ENCODE results near the gene FIGN. TPM values are rescaled to one million over a fixed set of nuclear protein-coding genes. Genes with fewer than 3 reads are reported as not detected.

FIGN gene
- total and polyA plus RNA-seq, 9 of the 15 experiments (the other 6 are each of a cell fraction or from before 2014, with no cell fraction given), result 0.02 TPM; not detected in 8

DNA sequence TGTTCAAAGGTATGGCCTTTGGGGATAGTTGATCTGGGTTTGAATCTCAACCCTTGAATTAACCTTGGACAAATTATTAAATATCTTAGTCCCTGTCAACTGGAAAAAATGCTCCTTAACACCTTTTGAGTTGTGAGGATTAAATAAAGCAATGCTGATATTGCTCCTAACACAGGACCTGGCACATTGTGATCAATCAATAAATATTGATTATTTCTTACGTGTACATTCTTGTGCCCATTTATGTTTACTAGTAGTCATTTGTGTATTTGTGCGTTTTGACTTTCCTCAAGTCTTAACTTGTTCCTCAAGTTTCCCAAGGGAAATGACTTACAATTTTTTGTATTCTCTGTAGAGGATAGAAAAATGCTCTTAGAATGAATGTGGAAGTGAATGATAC, 19.6 kb upstream of the FIGN start:
- ATAC-seq, result no peak
- Histone ChIP-seq H3K79me2 (ENCODE audit: control insufficient read depth, insufficient read depth, low read length) (no peaks in the 10 kb centered on the region), H3K9me1 (ENCODE audit: control insufficient read depth, insufficient read depth, low read length) (no peaks in the 10 kb centered on the region), H3K4me1 (replicated peaks in 1 of 2; ENCODE audit: control insufficient read depth in 2 of 2, insufficient read depth in 2 of 2, low read length in 2 of 2) (no peaks in the 10 kb centered on the region), H3K4me2 (ENCODE audit: insufficient read depth, low read length) (no peak overlapping the region), H3K36me3 (ENCODE audit: control insufficient read depth, insufficient read depth, low read length) (no peaks in the 10 kb centered on the region), H3K9me3 (replicated peaks; ENCODE audit: control insufficient read depth, insufficient read depth, low read depth, low read length) (no peaks in the 10 kb centered on the region), H3K9ac (ENCODE audit: insufficient read depth in 1 of 2, low read depth in 2 of 2, low read length in 2 of 2) (no peak overlapping the region), H3K4me3 (no peak overlapping the region), H3K27me3 (ENCODE audit: control insufficient read depth in 2 of 2, insufficient read depth in 2 of 2, low read length in 2 of 2) (no peaks in the 10 kb centered on the region), H4K20me1 (replicated peaks; ENCODE audit: control insufficient read depth, insufficient read depth, low read length) (no peaks in the 10 kb centered on the region), H3K27ac (ENCODE audit: extremely low read depth, low read depth, low read length) (no peak overlapping the region), H2AFZ (ENCODE audit: low read depth, low read length) (no peak overlapping the region)
- no peak for DNase-seq (ENCODE audit: extremely low read depth in 1 of 4, low spot score in 3 of 4)
- no TSS peak for BruUV-seq (replicated peaks)
- FAIRE-seq, result no peak
- intact Hi-C loops (cut with micrococcal nuclease) (no loop called here), in situ Hi-C loops (cut with MboI) (no loop called here)
- WGBS (ENCODE audit: insufficient coverage, low coverage, missing lambda C conversion rate), result 0% methylated on average over 2 of the region's 2 CpGs
- ChIA-PET POLR2A (no interaction called here), CTCF (ENCODE audit: low intra/inter-chr PET ratio) (no interaction called here)
- no peak for TF ChIP-seq STAG1 (CRISPR knock-in tag; IDR thresholded peaks at IDR 0.05; ENCODE audit: borderline replicate concordance)
- no peak for TF ChIP-seq SRF (CRISPR knock-in tag; IDR thresholded peaks at IDR 0.05)
- TF ChIP-seq KHSRP (IDR thresholded peaks at IDR 0.05), result no peak
- TF ChIP-seq, protein P1, sequence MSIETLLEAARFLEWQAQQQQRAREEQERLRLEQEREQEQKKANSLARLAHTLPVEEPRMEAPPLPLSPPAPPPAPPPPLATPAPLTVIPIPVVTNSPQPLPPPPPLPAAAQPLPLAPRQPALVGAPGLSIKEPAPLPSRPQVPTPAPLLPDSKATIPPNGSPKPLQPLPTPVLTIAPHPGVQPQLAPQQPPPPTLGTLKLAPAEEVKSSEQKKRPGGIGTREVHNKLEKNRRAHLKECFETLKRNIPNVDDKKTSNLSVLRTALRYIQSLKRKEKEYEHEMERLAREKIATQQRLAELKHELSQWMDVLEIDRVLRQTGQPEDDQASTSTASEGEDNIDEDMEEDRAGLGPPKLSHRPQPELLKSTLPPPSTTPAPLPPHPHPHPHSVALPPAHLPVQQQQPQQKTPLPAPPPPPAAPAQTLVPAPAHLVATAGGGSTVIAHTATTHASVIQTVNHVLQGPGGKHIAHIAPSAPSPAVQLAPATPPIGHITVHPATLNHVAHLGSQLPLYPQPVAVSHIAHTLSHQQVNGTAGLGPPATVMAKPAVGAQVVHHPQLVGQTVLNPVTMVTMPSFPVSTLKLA (conservative IDR thresholded peaks at IDR 0.05), result no peak
- no peak for TF ChIP-seq XRCC5 (IDR thresholded peaks at IDR 0.05; ENCODE audit: low read depth, low read length)
- TF ChIP-seq HMG20A (CRISPR knock-in tag; conservative IDR thresholded peaks at IDR 0.05), result no peak
- TF ChIP-seq, protein P2, sequence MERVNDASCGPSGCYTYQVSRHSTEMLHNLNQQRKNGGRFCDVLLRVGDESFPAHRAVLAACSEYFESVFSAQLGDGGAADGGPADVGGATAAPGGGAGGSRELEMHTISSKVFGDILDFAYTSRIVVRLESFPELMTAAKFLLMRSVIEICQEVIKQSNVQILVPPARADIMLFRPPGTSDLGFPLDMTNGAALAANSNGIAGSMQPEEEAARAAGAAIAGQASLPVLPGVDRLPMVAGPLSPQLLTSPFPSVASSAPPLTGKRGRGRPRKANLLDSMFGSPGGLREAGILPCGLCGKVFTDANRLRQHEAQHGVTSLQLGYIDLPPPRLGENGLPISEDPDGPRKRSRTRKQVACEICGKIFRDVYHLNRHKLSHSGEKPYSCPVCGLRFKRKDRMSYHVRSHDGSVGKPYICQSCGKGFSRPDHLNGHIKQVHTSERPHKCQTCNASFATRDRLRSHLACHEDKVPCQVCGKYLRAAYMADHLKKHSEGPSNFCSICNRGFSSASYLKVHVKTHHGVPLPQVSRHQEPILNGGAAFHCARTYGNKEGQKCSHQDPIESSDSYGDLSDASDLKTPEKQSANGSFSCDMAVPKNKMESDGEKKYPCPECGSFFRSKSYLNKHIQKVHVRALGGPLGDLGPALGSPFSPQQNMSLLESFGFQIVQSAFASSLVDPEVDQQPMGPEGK (CRISPR knock-in tag; IDR thresholded peaks at IDR 0.05; ENCODE audit: borderline replicate concordance), result no peak
- TF ChIP-seq CHD2 (IDR thresholded peaks at IDR 0.05; ENCODE audit: low read depth, low read length), result no peak
- no peak for TF ChIP-seq FOXA1 (IDR thresholded peaks at IDR 0.05; ENCODE audit: borderline replicate concordance)
- TF ChIP-seq BRD4 (IDR thresholded peaks at IDR 0.05), result no peak
- TF ChIP-seq, protein P3, sequence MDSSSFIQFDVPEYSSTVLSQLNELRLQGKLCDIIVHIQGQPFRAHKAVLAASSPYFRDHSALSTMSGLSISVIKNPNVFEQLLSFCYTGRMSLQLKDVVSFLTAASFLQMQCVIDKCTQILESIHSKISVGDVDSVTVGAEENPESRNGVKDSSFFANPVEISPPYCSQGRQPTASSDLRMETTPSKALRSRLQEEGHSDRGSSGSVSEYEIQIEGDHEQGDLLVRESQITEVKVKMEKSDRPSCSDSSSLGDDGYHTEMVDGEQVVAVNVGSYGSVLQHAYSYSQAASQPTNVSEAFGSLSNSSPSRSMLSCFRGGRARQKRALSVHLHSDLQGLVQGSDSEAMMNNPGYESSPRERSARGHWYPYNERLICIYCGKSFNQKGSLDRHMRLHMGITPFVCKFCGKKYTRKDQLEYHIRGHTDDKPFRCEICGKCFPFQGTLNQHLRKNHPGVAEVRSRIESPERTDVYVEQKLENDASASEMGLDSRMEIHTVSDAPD (CRISPR knock-in tag; IDR thresholded peaks at IDR 0.05), result no peak
- no peak for TF ChIP-seq BRD9 (IDR thresholded peaks at IDR 0.05; ENCODE audit: low read depth, partially characterized antibody)
- no peak for TF ChIP-seq ZNF274 (IDR thresholded peaks at IDR 0.05; ENCODE audit: borderline replicate concordance, low read depth, low read length)
- TF ChIP-seq U2AF2 (optimal IDR thresholded peaks at IDR 0.05; ENCODE audit: low read depth, low read length), result no peak
- TF ChIP-seq, protein P4, sequence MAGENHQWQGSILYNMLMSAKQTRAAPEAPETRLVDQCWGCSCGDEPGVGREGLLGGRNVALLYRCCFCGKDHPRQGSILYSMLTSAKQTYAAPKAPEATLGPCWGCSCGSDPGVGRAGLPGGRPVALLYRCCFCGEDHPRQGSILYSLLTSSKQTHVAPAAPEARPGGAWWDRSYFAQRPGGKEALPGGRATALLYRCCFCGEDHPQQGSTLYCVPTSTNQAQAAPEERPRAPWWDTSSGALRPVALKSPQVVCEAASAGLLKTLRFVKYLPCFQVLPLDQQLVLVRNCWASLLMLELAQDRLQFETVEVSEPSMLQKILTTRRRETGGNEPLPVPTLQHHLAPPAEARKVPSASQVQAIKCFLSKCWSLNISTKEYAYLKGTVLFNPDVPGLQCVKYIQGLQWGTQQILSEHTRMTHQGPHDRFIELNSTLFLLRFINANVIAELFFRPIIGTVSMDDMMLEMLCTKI (IDR thresholded peaks at IDR 0.05; ENCODE audit: partially characterized antibody), result no peak
- TF ChIP-seq, protein P5, sequence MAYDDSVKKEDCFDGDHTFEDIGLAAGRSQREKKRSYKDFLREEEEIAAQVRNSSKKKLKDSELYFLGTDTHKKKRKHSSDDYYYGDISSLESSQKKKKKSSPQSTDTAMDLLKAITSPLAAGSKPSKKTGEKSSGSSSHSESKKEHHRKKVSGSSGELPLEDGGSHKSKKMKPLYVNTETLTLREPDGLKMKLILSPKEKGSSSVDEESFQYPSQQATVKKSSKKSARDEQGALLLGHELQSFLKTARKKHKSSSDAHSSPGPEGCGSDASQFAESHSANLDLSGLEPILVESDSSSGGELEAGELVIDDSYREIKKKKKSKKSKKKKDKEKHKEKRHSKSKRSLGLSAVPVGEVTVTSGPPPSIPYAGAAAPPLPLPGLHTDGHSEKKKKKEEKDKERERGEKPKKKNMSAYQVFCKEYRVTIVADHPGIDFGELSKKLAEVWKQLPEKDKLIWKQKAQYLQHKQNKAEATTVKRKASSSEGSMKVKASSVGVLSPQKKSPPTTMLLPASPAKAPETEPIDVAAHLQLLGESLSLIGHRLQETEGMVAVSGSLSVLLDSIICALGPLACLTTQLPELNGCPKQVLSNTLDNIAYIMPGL (CRISPR knock-in tag; IDR thresholded peaks at IDR 0.05), result no peak

All from K562 (cell line).